OCI-LY1 (cell line): ENCODE measurements around the gene MUS81.

Source experiments
- CTCF ChIP-seq: fragments of 200-600 bp; sonication (generic), shearing (Covaris generic); IDR thresholded peaks from 2 replicates; pipeline ENCODE4 v1.5.1; 2017; ENCODE audit warnings: mild to moderate bottlenecking, antibody characterized with exemption, low read length, moderate library complexity, mixed read lengths
- EZH2 ChIP-seq: fragments of 200-600 bp; sonication (generic), shearing (Covaris generic); IDR thresholded peaks from 2 replicates; pipeline ENCODE4 v1.8.0; 2017; ENCODE audit warnings: borderline replicate concordance, mixed run types, mild to moderate bottlenecking, antibody characterized with exemption, low read length, moderate library complexity, mixed read lengths

GRCh38 chr11:65868076-65868667 lies 7.9 kb downstream of the MUS81 start:
- TF ChIP-seq CTCF (no peak), EZH2 (no peak)
